Fibroblast of skin of left biceps (primary cell): Measurements from ENCODE around the gene ASCC3.

Experiments
- DNase-seq, 2 experiments: peaks; one replicate each; pipeline ENCODE4 v3.0.0-alpha.2; 2013; ENCODE audit warnings: low read depth in 2 of 2

ASCC3 gene

DNA sequence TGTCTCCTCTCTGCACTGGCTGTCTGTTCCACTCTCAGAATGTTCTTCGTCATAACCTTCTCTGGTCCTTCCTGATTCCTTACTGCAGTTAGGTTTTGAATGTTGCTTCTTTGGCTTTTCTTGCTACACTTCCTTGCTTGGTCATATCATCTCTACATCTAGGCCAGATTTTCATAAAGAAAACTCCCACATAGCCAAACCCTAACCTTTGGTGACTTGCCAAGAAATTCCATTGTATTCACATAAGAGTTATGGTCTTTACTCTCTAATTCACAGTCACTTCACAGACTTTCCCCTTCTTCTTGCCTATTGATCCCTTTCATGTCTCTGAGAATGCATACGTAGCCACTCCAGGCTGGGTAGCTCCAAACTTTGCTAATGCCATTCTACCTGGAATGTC is 374.5 kb downstream of the ASCC3 start:
- DNase-seq = peak in 1 of 2 experiments; percentile 55

GRCh38 chr6:100504786-100505737 is 376.1 kb downstream of the ASCC3 start:
- peak in 1 of 2 experiments; percentile 51 for DNase-seq

- no peak for DNase-seq
Measured at GRCh38 chr6:100503043-100503705, 378.0 kb downstream of the ASCC3 start.

DNA sequence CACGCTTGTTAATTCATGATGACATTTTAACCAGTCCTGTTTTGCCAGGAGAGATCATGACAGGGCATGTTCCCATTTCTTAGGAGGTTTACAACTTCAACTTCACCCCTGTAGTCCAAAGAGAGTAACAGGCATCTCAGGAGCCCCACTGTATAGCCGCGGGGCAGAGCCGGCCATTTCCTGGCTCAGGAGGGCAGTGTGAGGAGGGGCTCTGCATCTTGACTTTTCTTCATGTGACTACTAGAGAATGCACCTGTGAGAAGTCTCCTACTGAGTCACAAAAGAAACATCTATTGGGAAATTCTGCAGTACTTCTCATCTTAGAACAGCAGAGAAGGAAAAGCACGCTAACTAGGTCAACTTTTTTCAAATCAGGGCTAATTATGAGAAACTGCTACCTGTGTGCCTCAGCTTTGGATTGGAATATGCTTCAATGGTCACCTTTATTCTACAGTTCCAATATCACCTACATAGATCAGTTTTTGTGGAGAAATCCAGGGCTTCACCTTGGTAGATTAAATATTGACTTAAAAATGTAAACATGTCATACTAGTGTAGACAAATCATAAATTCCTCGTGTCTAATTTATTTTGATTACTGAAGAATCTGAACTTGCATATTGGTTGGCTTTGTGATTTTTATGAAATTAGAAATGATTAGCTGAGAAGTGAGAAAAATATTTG is 387.8 kb downstream of the ASCC3 start:
- DNase-seq = no peak

- DNase-seq = no peak
Measured at GRCh38 chr6:100491952-100492670, 389.0 kb downstream of the ASCC3 start.

DNA sequence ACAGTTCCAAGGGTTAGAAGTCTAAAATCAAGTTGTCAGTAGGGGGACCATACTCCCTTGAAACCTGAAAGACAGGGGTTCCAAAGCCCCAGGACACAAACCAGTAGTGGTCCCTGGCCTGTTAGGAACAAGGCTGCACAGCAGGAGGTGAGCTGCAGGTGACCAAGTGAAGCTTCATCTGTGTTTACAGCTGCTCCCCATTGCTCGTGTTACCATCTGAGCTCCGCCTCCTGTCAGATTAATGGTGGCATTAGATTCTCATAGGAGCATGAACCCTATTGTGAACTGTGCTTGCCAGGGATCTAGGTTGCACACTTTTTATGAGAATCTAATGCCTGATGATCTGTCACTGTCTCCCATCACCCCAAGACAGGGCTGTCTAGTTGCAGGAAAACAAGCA is 391.1 kb downstream of the ASCC3 start:
- DNase-seq = no peak

DNA sequence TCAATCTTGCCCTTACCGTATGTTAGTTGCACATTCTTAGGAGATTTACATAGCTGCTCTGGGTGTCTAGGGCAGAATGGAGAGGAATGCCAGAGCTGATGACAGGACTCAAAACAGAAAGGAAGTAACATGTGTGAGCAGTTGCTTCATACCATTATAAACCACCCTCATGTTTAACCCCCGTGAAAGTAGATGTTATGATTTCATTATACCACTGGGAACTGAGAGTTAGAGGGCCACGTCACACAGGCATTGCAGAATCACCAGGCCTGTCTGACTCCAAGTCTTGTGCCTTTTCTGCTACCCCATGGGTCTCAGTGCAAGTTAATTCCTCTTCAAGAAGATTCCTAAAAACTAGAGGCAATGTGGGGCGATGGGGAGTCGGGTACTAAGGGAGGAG is 392.9 kb downstream of the ASCC3 start:
- no peak for DNase-seq

DNA sequence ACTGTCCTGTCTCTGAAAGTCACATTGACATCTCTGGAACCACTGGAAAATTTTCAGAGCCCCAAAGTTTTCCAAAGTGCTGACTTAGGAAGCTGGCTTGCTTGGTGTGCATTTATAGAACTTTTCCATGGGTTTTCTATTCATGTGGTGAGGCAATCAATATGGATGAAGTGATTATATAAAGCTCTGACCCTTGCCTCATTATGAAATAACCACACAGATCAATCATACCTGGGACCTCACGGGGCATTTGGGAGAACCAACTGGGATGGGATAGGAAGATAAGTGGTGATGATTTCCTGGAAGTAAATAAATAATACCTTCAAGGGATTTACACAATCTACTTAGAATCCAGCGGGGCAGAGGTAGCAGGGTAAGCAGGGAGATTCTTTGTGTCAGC is 393.5 kb downstream of the ASCC3 start:
- DNase-seq = no peak

DNA sequence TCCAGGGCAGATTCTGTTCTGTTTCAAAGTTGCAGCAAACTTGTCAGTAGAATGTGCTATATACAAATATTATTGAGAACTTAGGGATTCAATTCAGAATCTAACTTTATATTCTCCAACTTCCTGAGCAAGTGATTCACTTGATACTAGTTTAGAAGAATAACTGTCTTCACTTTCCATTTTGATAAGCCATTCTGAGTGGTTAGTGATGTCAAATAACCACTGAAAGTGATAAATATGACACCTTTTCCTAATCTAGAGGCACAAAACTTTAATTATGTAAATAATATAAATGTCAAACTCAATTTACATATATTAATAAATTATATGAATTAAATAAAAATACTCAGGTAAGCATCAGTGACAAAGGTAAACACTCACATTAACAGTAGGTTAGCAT is 395.9 kb downstream of the ASCC3 start:
- no peak for DNase-seq

DNA sequence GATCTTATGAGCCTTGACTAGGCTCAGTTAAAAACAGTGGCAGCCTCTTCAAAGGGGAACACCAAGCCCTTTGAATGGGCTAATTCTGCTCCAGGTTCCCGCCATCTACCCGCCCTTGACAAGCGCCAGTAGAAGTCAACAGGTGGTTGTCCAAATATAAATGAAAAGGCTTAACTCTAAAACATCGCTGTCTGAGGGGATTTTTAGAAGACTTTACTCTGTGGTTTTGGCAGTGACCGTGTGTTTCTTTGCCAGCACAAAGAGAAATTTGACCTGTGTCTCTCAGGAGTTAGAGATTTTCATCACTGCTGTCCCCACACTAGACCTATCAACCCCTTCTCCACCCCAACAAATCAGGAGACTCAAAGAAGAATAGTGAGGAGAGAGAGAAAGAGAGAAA is 396.7 kb downstream of the ASCC3 start:
- DNase-seq = no peak

- no peak for DNase-seq
Measured at GRCh38 chr6:100482698-100483097, 398.4 kb downstream of the ASCC3 start.

DNA sequence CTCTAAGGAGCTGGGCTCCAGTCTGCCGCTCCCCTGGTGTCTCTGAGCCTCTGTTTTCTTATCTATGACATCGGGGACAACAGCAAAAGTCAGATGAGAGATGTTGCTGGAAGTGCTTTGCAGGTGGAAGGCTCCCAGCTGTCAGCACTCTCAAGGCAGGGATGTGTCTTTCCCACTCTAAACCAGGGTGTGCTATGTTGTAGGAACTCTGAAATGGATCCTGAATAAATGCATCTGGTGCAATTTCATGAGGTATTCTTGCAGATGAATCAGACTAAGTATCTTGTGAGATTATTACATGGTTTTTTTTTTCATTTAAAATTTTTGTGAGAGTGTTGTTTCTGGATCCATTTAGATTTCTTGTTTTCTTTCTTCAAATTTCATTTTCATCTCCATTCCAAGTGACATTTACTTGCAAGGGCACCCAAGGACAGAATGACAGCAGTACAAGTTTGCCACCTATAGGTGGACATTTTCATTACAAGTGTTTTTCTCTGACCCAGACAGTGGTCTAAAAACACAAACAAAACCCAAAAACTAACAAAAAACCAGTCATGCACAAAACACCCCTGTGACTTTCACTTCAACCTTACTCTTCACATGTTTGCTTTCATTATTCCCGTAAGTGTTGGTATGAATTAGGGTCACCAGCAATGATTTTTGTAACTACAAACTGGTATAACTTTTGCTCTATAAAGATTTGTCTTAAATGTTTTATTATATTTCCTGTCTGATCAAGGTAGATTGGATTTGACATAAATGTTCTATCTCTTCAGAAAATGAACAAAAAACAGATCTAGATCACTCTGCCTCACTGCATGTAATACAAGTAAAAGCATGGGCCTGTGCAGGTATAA is 401.7 kb downstream of the ASCC3 start:
- DNase-seq = no peak

- DNase-seq = no peak
Measured at GRCh38 chr6:100475554-100476320, 405.4 kb downstream of the ASCC3 start.

- no peak for DNase-seq
Measured at GRCh38 chr6:100473182-100473581, 407.9 kb downstream of the ASCC3 start.

- DNase-seq = no peak
Measured at GRCh38 chr6:100472674-100473073, 408.5 kb downstream of the ASCC3 start.

- no peak for DNase-seq
Measured at GRCh38 chr6:100470422-100471120, 410.6 kb downstream of the ASCC3 start.

DNA sequence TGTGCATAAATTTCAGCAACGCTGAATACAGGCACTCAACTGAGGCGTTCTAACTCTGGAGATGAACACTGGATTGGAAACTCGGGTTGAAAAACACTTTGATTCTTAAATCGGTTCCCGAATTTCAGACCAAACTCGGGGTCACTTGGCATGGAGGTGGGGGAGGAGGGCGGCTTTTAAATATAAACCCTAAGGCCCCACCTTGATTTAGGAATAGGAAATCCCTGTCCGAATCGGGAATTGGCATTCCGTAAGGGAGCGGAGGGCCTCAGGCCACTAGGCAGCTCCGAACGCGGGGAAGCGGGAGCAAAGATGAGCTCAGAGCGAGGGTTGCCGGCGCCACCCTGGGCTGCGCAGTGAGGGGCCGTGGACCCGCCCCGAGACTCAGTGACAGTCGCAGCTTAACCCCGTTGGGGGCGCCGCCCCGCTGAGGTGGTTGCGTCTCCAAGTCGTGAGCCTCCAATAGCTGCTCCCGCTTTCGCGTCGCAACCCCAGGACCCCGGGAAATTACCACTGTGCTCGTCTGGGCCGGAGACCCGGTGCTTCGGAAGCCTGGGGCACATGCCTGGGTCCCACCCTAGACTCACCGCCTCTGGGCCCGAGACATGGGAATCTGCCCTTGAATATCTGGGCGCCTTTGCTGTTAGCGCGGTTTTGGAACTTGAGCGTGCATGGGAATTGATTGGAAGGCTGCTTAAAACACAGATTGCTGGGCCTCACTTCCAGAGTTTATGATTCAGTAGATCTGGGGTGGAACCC is 411.8 kb downstream of the ASCC3 start:
- no peak for DNase-seq

DNA sequence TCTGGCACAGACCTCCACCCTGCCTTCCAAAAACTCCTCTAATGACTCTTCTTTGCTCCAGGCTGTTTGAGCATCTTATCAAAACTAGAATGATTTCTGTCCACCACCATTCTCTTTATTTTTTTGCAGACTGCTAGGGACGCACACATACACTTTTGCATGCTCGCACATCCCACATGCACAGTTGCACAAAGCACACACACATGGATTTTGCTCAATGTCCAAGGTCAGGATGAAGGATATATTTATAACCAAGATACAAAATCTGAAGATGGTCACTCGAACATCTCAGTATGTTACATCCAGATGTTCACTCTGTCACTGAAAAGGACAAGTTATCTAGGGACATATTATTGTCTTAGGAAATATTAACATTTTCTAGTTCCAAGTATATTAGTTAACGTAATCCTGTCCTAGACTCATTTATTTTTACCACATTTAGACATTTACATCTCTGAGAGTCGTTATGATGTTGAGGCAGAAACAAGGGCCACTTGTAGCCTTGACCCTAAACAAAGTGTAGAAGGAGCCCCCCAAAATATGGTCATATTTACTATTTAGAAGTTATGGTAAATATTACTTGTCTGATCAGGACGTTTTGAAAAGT is 413.0 kb downstream of the ASCC3 start:
- no peak for DNase-seq
